GM23248 (cell line): ENCODE measurements around the gene WDPCP.

Source experiments
- EZH2 ChIP-seq: fragments of 200-600 bp; sonication (generic); IDR thresholded peaks from 2 replicates; pipeline ENCODE4 v1.6.1; 2018; ENCODE audit warnings: antibody characterized with exemption, mild to moderate bottlenecking; ENCODE audit not compliant: insufficient read depth, poor library complexity, severe bottlenecking
- EZH2phosphoT487 ChIP-seq: fragments of 200-600 bp; sonication (generic); IDR thresholded peaks from 2 replicates; pipeline ENCODE4 v1.6.1; 2018; ENCODE audit warnings: antibody characterized with exemption, moderate library complexity, mild to moderate bottlenecking, low read depth; ENCODE audit not compliant: insufficient read depth

DNA sequence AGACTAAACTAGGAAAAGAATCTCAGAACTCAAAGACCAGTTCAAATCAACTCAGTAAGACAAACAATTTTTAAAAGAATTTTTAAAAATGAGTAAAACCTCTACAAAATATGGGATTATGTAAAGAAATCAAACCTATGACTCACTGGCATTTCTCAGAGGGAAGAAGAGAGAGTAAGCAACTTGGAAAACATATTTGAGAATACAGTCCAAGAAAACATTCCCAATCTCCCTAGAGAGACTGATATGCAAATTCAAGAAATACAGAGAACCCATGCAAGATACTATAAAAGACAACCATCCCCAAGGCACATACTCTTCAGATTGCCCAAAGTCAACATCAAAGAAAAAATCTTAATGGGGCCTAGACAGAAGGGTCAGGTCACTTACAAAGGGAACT is 162.7 kb downstream of the WDPCP start:
- TF ChIP-seq EZH2 (no peak), EZH2phosphoT487 (no peak)
